HCT116 (cell line): ENCODE data around the gene CACNA2D3. TPM values are rescaled to one million over a fixed set of nuclear protein-coding genes. Genes with fewer than 3 reads are reported as not detected.

Experiments used
- ATAC-seq: fragments of 200-7000 bp; cut with Tn5 transposase; 2 replicates; pipeline ENCODE4 v1.9.1; 2020; ENCODE audit warnings: mild to moderate bottlenecking, moderate library complexity
- BruUV-seq: library from RNA; stranded (reverse); fragments of 400-500 nt; replicated peaks from 2 replicates; lab custom pipeline; 2021; lab: Mats Ljungman, UMichigan
- CTCF ChIA-PET: fragments of 300-600 bp; sonication (Branson Sonifier 250); formaldehyde crosslinking; loops from one replicate; lab custom pipeline; 2021; ENCODE audit warnings: antibody characterized with exemption; lab: Charles Lee
- POLR2A ChIA-PET: fragments of 300-600, 350-600 bp; sonication (Branson Sonifier 250); formaldehyde crosslinking; loops from one replicate; lab custom pipeline; 2021; ENCODE audit warnings: antibody characterized with exemption; lab: Charles Lee
- RAD21 ChIA-PET, 2 experiments: fragments of 300-600 bp; sonication (Branson Sonifier 250); formaldehyde crosslinking; loops; one replicate each; lab custom pipeline; 2023; ENCODE audit warnings: low total read pairs in 2 of 2; ENCODE audit not compliant: uncharacterized antibody in 2 of 2, unreplicated experiment in 2 of 2, low non-redundant PET in 1 of 2; lab: Charles Lee
- DNase-seq: peaks from one replicate; pipeline ENCODE4 v3.0.0-alpha.2; 2010; ENCODE audit warnings: low read depth, low spot score
- H2AFZ ChIP-seq: fragments of 200-600 bp; shearing (Covaris generic), sonication (generic); 2 replicates; pipeline ENCODE4 v1.6.1; 2017; ENCODE audit warnings: low read depth, mixed run types, mixed read lengths, antibody characterized with exemption, low read length; ENCODE audit not compliant: poor library complexity, severe bottlenecking
- H3K27ac ChIP-seq: 2 replicates; pipeline ENCODE4 v1.5.1; 2012; ENCODE audit warnings: low read depth, low read length
- H3K27me3 ChIP-seq: fragments of 200-600 bp; sonication (generic); 2 replicates; pipeline ENCODE4 v1.6.1; 2016; ENCODE audit warnings: mixed run types, low read length, mixed read lengths; ENCODE audit not compliant: insufficient read depth
- H3K36me3 ChIP-seq, 2 experiments: fragments of 200-500 bp in 1 of 2; fragments of 200-600 bp in 1 of 2; sonication (Bioruptor generic) in 1 of 2; sonication (generic) in 1 of 2; 2 replicates each; pipeline versions ENCODE4 v1.5.1 to v1.6.1; 2014 to 2016; ENCODE audit warnings: low read length in 2 of 2, inconsistent platforms in 1 of 2, mixed read lengths in 1 of 2, mixed run types in 1 of 2; ENCODE audit not compliant: insufficient read depth in 2 of 2, control insufficient read depth in 1 of 2
- H3K4me1 ChIP-seq, 2 experiments: fragments of 200-600 bp in 1 of 2; sonication (generic) in 1 of 2; 2 replicates each; pipeline versions ENCODE4 v1.5.1 to v1.6.1; 2012 to 2017; ENCODE audit warnings: low read length in 2 of 2, inconsistent platforms in 1 of 2, mild to moderate bottlenecking in 1 of 2, mixed read lengths in 1 of 2, mixed run types in 1 of 2, moderate library complexity in 1 of 2; ENCODE audit not compliant: insufficient read depth in 2 of 2, control insufficient read depth in 1 of 2
- H3K4me2 ChIP-seq: fragments of 200-600 bp; sonication (generic); 2 replicates; pipeline ENCODE4 v1.6.1; 2017; ENCODE audit warnings: mixed run types, low read length, mixed read lengths
- H3K4me3 ChIP-seq, 2 experiments: fragments of 200-600 bp in 1 of 2; sonication (generic) in 1 of 2; replicated peaks in 1 of 2; 2 replicates each; pipeline ENCODE4 v1.5.1; 2011 to 2016; ENCODE audit warnings: low read length in 2 of 2, control low read depth in 1 of 2, low read depth in 1 of 2, mild to moderate bottlenecking in 1 of 2, mixed read lengths in 1 of 2, mixed run types in 1 of 2
- H3K79me2 ChIP-seq: fragments of 200-600 bp; sonication (generic); 2 replicates; pipeline ENCODE4 v1.6.1; 2017; ENCODE audit warnings: mild to moderate bottlenecking, mixed run types, low read length, moderate library complexity, mixed read lengths; ENCODE audit not compliant: insufficient read depth
- H3K9ac ChIP-seq: fragments of 200-600 bp; sonication (generic); 2 replicates; pipeline ENCODE4 v1.6.1; 2016; ENCODE audit warnings: low read length, mixed read lengths
- H3K9me2 ChIP-seq: fragments of 200-600 bp; sonication (generic), shearing (Covaris generic); 2 replicates; pipeline ENCODE4 v1.6.1; 2017; ENCODE audit warnings: mixed run types, mild to moderate bottlenecking, moderate library complexity; ENCODE audit not compliant: insufficient read depth
- H3K9me3 ChIP-seq, 2 experiments: fragments of 200-500 bp in 1 of 2; fragments of 200-600 bp in 1 of 2; sonication (Bioruptor generic) in 1 of 2; sonication (generic) in 1 of 2; 2 replicates each; pipeline ENCODE4 v1.6.1; 2014 to 2017; ENCODE audit warnings: low read length in 2 of 2, mixed read lengths in 2 of 2, inconsistent platforms in 1 of 2, low read depth in 1 of 2, mild to moderate bottlenecking in 1 of 2, mixed run types in 1 of 2, moderate library complexity in 1 of 2; ENCODE audit not compliant: control insufficient read depth in 1 of 2, insufficient read depth in 1 of 2
- H4K20me1 ChIP-seq: fragments of 200-600 bp; sonication (generic), shearing (Covaris generic); 2 replicates; pipeline ENCODE4 v1.6.1; 2017; ENCODE audit warnings: mixed run types, mild to moderate bottlenecking, moderate library complexity; ENCODE audit not compliant: insufficient read depth
- CBX3 ChIP-seq: IDR thresholded peaks from 2 replicates; pipeline ENCODE4 v1.6.1; 2012; ENCODE audit warnings: low read depth
- CEBPB ChIP-seq: IDR thresholded peaks from 2 replicates; pipeline ENCODE4 v1.6.1; 2012; ENCODE audit warnings: low read depth
- ELF1 ChIP-seq: IDR thresholded peaks from 2 replicates; pipeline ENCODE4 v1.6.1; 2012; ENCODE audit warnings: low read depth, borderline replicate concordance
- EZH2 ChIP-seq: fragments of 200-600 bp; sonication (generic); IDR thresholded peaks from 2 replicates; pipeline ENCODE4 v1.6.1; 2017; ENCODE audit warnings: antibody characterized with exemption, mixed run types
- EZH2phosphoT487 ChIP-seq: fragments of 200-600 bp; IDR thresholded peaks from 2 replicates; pipeline ENCODE4 v1.6.1; 2018; ENCODE audit warnings: antibody characterized with exemption, borderline replicate concordance
- FOSL1 ChIP-seq: IDR thresholded peaks from 2 replicates; pipeline ENCODE4 v1.6.1; 2012; ENCODE audit warnings: low read depth
- JUND ChIP-seq: IDR thresholded peaks from 2 replicates; pipeline ENCODE4 v1.6.1; 2012
- POLR2AphosphoS5 ChIP-seq: IDR thresholded peaks from 2 replicates; pipeline ENCODE4 v1.6.1; 2011; ENCODE audit warnings: mild to moderate bottlenecking, low read depth, low read length, moderate library complexity
- RAD21 ChIP-seq: IDR thresholded peaks from 2 replicates; pipeline ENCODE4 v1.6.1; 2012; ENCODE audit warnings: low read depth, mild to moderate bottlenecking
- SIN3A ChIP-seq: IDR thresholded peaks from 2 replicates; pipeline ENCODE4 v1.6.1; 2012; ENCODE audit warnings: low read depth
- SRF ChIP-seq: IDR thresholded peaks from 2 replicates; pipeline ENCODE4 v1.6.1; 2012; ENCODE audit warnings: low read depth
- ZFX ChIP-seq: fragments of 450-650 bp; IDR thresholded peaks from 2 replicates; pipeline ENCODE4 v1.6.1; 2017
- intact Hi-C: fragments of 100-400 bp; cut with micrococcal nuclease; formaldehyde crosslinking; loops from 2 replicates; pipeline ENCODE4 v1.10.0; 2022
- total RNA-seq: library from RNA; stranded (reverse); gene quantifications from one replicate; pipeline ENCODE4 v1.2.1, GENCODE V29; 2021; ENCODE audit not compliant: unreplicated experiment
- TF ChIP-seq, protein P1 (sequence below): IDR thresholded peaks from 2 replicates; pipeline ENCODE4 v1.6.1; 2011; ENCODE audit warnings: mild to moderate bottlenecking, low read length, moderate library complexity; ENCODE audit not compliant: insufficient replicate concordance; ENCODE audit errors: extremely low read depth
- TF ChIP-seq, protein P2 (sequence below): IDR thresholded peaks from 2 replicates; pipeline ENCODE4 v1.6.1; 2012; ENCODE audit warnings: low read depth
- TF ChIP-seq, protein P3 (sequence below), 3 experiments: fragments of 200-600 bp in 1 of 3; sonication (generic) in 1 of 3; IDR thresholded peaks in 2 of 3; conservative IDR thresholded peaks in 1 of 3; 2 replicates each; pipeline ENCODE4 v1.5.1; 2012 to 2017; ENCODE audit warnings: low read depth in 2 of 3, low read length in 2 of 3, antibody characterized with exemption in 1 of 3, borderline replicate concordance in 1 of 3, control low read depth in 1 of 3, mild to moderate bottlenecking in 1 of 3, mixed read lengths in 1 of 3, mixed run types in 1 of 3, moderate library complexity in 1 of 3; ENCODE audit not compliant: insufficient read depth in 1 of 3

The CACNA2D3 gene
- total RNA-seq, 1 experiment from 2014 or later = 0.20 TPM

DNA sequence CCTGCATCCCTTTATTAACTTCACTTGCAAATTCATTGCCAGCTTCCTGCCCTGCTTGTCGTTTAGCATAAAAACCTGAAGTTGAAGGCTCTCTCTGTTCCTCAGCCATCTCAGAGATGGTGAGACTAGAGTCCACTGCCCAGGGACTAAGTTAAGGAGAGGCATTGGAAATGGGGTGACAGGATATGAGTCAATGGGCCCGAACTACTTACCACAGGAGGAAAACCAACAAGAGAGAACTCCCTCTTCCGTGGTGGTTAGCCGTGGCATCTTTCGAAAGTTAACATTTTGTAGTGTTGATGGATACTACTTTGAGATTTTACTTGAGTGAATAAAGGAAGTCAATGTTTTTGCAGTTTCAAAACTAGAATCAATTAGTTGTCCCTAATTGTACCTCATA, 740.2 kb downstream of the CACNA2D3 start:
- Histone ChIP-seq H3K27me3 (no peaks in the 10 kb centered on the region), H3K4me2 (no peak overlapping the region), H3K9ac (no peak overlapping the region), H3K27ac (no peak overlapping the region), H3K4me1 (no peaks in the 10 kb centered on the region), H3K79me2 (no peaks in the 10 kb centered on the region), H3K36me3 (no peaks in the 10 kb centered on the region), H3K4me3 (no peak overlapping the region), H3K9me2 (no peaks in the 10 kb centered on the region), H2AFZ (no peak overlapping the region), H3K9me3 (peaks cover 0 to 6% of the 10 kb centered on the region in 2 experiments; a peak in 2 of 4 replicates), H4K20me1 (no peaks in the 10 kb centered on the region)
- POLR2A ChIA-PET = no interaction called here
- CTCF ChIA-PET = no interaction called here
- ATAC-seq (no peak), DNase-seq (no peak)
- intact Hi-C loops = no loop called here
- RAD21 ChIA-PET = no interaction called here
- no TSS peak for BruUV-seq
- TF ChIP-seq JUND = no peak

DNA sequence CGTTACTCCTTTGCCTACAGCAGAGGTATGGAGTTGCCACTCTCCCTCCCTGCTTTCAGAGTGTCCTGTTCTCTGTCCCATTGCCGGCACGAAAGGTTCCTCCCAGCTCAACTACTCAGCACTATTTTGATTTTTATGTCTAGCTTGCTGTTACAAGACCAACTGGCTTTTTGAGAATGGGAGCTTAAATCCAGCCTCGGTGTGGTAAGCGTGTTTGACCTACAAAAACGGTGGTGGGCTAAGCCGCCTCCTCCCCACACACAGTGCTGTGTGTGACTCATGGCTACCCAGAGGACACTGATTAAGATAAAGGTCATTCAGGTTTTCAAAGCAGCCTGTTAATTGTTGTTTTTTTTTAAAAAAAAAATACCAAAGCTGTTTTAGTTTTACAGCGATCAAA, 741.0 kb downstream of the CACNA2D3 start:
- CTCF ChIA-PET = no interaction called here
- TF ChIP-seq, protein P1, sequence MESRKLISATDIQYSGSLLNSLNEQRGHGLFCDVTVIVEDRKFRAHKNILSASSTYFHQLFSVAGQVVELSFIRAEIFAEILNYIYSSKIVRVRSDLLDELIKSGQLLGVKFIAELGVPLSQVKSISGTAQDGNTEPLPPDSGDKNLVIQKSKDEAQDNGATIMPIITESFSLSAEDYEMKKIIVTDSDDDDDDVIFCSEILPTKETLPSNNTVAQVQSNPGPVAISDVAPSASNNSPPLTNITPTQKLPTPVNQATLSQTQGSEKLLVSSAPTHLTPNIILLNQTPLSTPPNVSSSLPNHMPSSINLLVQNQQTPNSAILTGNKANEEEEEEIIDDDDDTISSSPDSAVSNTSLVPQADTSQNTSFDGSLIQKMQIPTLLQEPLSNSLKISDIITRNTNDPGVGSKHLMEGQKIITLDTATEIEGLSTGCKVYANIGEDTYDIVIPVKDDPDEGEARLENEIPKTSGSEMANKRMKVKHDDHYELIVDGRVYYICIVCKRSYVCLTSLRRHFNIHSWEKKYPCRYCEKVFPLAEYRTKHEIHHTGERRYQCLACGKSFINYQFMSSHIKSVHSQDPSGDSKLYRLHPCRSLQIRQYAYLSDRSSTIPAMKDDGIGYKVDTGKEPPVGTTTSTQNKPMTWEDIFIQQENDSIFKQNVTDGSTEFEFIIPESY = no peak
- TF ChIP-seq, protein P2, sequence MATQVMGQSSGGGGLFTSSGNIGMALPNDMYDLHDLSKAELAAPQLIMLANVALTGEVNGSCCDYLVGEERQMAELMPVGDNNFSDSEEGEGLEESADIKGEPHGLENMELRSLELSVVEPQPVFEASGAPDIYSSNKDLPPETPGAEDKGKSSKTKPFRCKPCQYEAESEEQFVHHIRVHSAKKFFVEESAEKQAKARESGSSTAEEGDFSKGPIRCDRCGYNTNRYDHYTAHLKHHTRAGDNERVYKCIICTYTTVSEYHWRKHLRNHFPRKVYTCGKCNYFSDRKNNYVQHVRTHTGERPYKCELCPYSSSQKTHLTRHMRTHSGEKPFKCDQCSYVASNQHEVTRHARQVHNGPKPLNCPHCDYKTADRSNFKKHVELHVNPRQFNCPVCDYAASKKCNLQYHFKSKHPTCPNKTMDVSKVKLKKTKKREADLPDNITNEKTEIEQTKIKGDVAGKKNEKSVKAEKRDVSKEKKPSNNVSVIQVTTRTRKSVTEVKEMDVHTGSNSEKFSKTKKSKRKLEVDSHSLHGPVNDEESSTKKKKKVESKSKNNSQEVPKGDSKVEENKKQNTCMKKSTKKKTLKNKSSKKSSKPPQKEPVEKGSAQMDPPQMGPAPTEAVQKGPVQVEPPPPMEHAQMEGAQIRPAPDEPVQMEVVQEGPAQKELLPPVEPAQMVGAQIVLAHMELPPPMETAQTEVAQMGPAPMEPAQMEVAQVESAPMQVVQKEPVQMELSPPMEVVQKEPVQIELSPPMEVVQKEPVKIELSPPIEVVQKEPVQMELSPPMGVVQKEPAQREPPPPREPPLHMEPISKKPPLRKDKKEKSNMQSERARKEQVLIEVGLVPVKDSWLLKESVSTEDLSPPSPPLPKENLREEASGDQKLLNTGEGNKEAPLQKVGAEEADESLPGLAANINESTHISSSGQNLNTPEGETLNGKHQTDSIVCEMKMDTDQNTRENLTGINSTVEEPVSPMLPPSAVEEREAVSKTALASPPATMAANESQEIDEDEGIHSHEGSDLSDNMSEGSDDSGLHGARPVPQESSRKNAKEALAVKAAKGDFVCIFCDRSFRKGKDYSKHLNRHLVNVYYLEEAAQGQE = no peak
- TF ChIP-seq SRF (no peak), ELF1 (no peak), CBX3 (no peak), SIN3A (no peak), EZH2 (no peak), ZFX (no peak), EZH2phosphoT487 (no peak), POLR2AphosphoS5 (no peak), FOSL1 (no peak), RAD21 (no peak), CEBPB (no peak)
- TF ChIP-seq, protein P3, sequence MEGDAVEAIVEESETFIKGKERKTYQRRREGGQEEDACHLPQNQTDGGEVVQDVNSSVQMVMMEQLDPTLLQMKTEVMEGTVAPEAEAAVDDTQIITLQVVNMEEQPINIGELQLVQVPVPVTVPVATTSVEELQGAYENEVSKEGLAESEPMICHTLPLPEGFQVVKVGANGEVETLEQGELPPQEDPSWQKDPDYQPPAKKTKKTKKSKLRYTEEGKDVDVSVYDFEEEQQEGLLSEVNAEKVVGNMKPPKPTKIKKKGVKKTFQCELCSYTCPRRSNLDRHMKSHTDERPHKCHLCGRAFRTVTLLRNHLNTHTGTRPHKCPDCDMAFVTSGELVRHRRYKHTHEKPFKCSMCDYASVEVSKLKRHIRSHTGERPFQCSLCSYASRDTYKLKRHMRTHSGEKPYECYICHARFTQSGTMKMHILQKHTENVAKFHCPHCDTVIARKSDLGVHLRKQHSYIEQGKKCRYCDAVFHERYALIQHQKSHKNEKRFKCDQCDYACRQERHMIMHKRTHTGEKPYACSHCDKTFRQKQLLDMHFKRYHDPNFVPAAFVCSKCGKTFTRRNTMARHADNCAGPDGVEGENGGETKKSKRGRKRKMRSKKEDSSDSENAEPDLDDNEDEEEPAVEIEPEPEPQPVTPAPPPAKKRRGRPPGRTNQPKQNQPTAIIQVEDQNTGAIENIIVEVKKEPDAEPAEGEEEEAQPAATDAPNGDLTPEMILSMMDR (IDR thresholded peaks at IDR 0.05 in 2 of 3, conservative IDR thresholded peaks at IDR 0.05 in 1 of 3; ENCODE audit: borderline replicate concordance in 1 of 3, insufficient read depth in 1 of 3, low read depth in 2 of 3, low read length in 2 of 3) = no peak

More for the DNA sequence above, 741.0 kb downstream of the CACNA2D3 start:
- Histone ChIP-seq H3K27me3 (no peaks in the 10 kb centered on the region), H3K4me3 (no peak overlapping the region), H3K9me2 (no peaks in the 10 kb centered on the region), H3K27ac (no peak overlapping the region), H3K4me2 (no peak overlapping the region), H3K79me2 (no peaks in the 10 kb centered on the region), H3K9ac (no peak overlapping the region), H3K36me3 (no peaks in the 10 kb centered on the region), H3K4me1 (no peaks in the 10 kb centered on the region), H3K9me3 (peaks cover 0 to 6% of the 10 kb centered on the region in 2 experiments; a peak in 2 of 4 replicates), H4K20me1 (no peaks in the 10 kb centered on the region), H2AFZ (no peak overlapping the region)
- ChIA-PET RAD21 (no interaction called here), POLR2A (no interaction called here)
- no peak for ATAC-seq
- DNase-seq = no peak
- intact Hi-C loops = no loop called here
- no TSS peak for BruUV-seq
